ENCODE results near the gene FBXL13. TPM values are rescaled to one million over a fixed set of nuclear protein-coding genes. Genes with fewer than 3 reads are reported as not detected.

FBXL13 gene
- total and polyA plus RNA-seq, 4 donors = 1.00 to 2.6 (median 1.4) TPM; not detected in 1

DNA sequence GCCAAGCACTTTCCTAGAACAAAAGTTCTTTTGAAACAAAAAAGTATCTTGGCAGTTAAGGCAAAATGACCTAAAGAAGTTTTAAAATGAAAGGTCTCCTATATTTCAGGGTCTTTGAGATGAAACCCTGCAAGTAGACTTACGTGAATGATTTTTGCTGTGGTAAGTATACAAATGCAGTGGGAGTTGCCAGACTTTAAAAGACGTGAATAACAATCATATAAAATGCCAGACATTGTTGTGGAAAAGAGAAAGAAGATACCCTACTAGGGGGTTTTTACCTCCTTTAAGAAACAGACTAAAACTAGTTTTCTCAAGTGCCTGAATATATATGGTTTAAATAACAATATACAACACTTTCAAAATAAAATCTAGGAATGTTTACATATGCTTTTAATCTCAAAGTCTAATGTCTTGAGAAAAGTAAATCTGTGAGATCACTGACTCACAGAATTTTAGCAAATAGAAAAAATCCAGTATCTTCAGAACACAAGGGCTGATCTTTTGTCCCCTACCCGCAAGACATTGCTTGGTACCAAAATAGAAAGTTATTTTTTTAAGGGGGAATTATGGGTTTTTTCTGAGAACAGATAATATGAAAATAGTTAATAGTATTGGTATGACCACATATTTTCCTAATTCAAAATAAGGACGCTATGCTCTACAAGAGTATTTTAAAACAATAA, 132.3 kb downstream of the FBXL13 start:
- ATAC-seq (ENCODE audit: low FRiP score) (no peak), DNase-seq (no peak)
- no peaks in the 10 kb centered on the region for H3K27me3 ChIP-seq (ENCODE audit: control insufficient read depth in 1 of 2, insufficient read depth in 2 of 2, low read length in 1 of 2)
- no peaks in the 10 kb centered on the region for H3K36me3 ChIP-seq (ENCODE audit: control insufficient read depth in 1 of 2, insufficient read depth in 2 of 2, low read length in 1 of 2)
- peaks cover 2 to 11% of the 10 kb centered on the region in 2 donors for H3K4me1 ChIP-seq (ENCODE audit: control insufficient read depth in 1 of 2, insufficient read depth in 2 of 2, low read length in 2 of 2)
- no peak overlapping the region for H3K27ac ChIP-seq (ENCODE audit: low read depth in 1 of 2, low read length in 2 of 2)
- peak overlapping the region in 1 of 2 donors; percentile 41 for H3K4me3 ChIP-seq (ENCODE audit: low read length in 2 of 2)
- WGBS, 2 donors = 3 to 11% methylated on average over 4 of the region's 4 CpGs
- intact Hi-C loops (cut with DNase I) = no loop called here
- H3K9me3 ChIP-seq (ENCODE audit: control insufficient read depth, low read length) = no peaks in the 10 kb centered on the region

DNA sequence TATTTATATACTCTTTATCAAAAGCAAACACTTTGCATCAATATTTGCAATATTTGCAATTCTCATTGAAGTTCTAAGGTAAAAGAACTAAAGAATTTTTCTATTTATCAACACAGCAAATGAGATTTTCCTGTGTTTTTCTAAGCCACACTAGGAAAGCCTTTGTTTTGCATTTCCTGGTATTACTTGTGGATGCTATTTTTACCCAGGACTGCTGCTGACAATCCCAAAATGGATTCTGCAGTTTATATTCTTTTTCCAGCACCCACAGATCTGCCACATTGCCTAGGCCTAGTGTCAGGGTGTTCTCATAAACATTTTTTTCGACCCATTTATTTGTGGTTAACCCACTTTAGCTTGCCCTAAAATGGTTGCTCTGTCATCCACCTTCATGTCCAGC, 135.9 kb downstream of the FBXL13 start:
- DNase-seq = no peak
- no peaks in the 10 kb centered on the region for H3K27me3 ChIP-seq (ENCODE audit: control insufficient read depth in 1 of 2, insufficient read depth in 2 of 2, low read length in 1 of 2)
- H3K4me3 ChIP-seq (ENCODE audit: low read length in 2 of 2) = no peak overlapping the region
- ATAC-seq (ENCODE audit: low FRiP score) = no peak
- intact Hi-C loops (cut with DNase I) = no loop called here
- no peaks in the 10 kb centered on the region for H3K9me3 ChIP-seq (ENCODE audit: control insufficient read depth, low read length)
- no peaks in the 10 kb centered on the region for H3K36me3 ChIP-seq (ENCODE audit: control insufficient read depth in 1 of 2, insufficient read depth in 2 of 2, low read length in 1 of 2)
- WGBS, 2 donors = 16% methylated on average over 1 of the region's 1 CpG
- peak overlapping the region; percentile 21 to 43 for H3K27ac ChIP-seq (ENCODE audit: low read depth in 1 of 2, low read length in 2 of 2)
- peaks cover 2 to 11% of the 10 kb centered on the region in 2 donors for H3K4me1 ChIP-seq (ENCODE audit: control insufficient read depth in 1 of 2, insufficient read depth in 2 of 2, low read length in 2 of 2)

DNA sequence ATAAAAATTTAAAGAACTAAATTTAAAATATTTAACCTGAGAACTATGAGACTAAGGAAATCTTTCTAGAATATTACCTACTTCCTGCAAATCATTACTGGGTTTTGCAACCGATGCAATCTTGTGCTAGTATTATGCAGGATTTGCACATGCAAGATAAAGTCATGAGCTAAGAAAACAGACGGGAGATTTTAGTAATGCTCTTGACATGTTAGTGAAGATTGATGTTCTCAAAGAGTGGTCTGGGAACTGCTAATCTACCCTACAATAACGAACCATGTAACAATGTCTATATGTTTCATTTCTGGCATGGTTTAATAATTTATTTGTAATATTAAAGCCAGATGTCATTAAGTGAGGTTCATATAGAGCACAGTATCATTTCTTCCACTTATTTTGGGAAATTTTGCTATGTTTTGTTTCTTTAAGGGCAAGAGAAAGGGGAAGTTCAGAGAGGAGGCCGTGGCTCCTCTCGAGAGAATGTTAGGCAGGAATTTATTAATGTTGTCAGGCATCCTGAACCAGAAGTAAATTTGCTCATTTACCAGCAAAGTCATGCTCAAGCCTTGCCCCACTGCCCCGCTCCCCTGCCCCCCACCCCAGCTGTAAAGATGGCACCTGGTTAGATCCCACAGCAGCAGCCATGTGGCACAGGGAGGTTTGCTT, 139.0 kb downstream of the FBXL13 start:
- no peak for ATAC-seq (ENCODE audit: low FRiP score)
- WGBS, 2 donors = 10 to 16% methylated on average over 6 of the region's 6 CpGs
- Histone ChIP-seq H3K36me3 (ENCODE audit: control insufficient read depth in 1 of 2, insufficient read depth in 2 of 2, low read length in 1 of 2) (no peaks in the 10 kb centered on the region), H3K4me3 (ENCODE audit: low read length in 2 of 2) (peak overlapping the region in 1 of 2 donors; percentile 14), H3K4me1 (ENCODE audit: control insufficient read depth in 1 of 2, insufficient read depth in 2 of 2, low read length in 2 of 2) (peaks cover 4 to 13% of the 10 kb centered on the region in 2 donors), H3K9me3 (ENCODE audit: control insufficient read depth, low read length) (no peaks in the 10 kb centered on the region), H3K27ac (ENCODE audit: low read depth in 1 of 2, low read length in 2 of 2) (peak overlapping the region in 1 of 2 donors; percentile 67), H3K27me3 (ENCODE audit: control insufficient read depth in 1 of 2, insufficient read depth in 2 of 2, low read length in 1 of 2) (no peaks in the 10 kb centered on the region)
- intact Hi-C loops (cut with DNase I) = no loop called here
- DNase-seq = no peak

DNA sequence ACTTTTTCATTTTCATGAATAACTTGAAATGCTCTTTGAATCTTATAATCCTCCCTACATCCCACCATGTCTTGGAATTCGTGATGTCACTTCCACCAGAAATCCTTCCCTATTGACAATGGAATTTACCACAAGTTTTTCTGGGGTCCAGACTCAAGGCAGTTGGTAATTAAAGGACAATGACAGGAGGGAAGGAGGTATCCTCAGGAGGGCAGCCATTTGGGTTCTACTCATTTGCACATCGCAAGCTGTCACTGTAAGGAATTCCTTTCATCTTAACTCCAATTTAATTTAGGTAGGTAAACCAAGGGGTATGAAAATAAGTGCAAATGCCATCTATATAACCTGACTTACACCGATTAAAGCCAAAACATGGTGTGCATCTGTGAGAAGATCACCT, 139.9 kb downstream of the FBXL13 start:
- Histone ChIP-seq H3K36me3 (ENCODE audit: control insufficient read depth in 1 of 2, insufficient read depth in 2 of 2, low read length in 1 of 2) (no peaks in the 10 kb centered on the region), H3K4me1 (ENCODE audit: control insufficient read depth in 1 of 2, insufficient read depth in 2 of 2, low read length in 2 of 2) (peaks cover 4 to 13% of the 10 kb centered on the region in 2 donors), H3K27me3 (ENCODE audit: control insufficient read depth in 1 of 2, insufficient read depth in 2 of 2, low read length in 1 of 2) (no peaks in the 10 kb centered on the region), H3K9me3 (ENCODE audit: control insufficient read depth, low read length) (no peaks in the 10 kb centered on the region), H3K27ac (ENCODE audit: low read depth in 1 of 2, low read length in 2 of 2) (peak overlapping the region; percentile 64 to 98), H3K4me3 (ENCODE audit: low read length in 2 of 2) (peak overlapping the region; percentile 4 to 72)
- no peak for ATAC-seq (ENCODE audit: low FRiP score)
- intact Hi-C loops (cut with DNase I) = no loop called here
- 65 to 70% methylated on average over 3 of the region's 3 CpGs for WGBS, 2 donors
- no peak for DNase-seq

DNA sequence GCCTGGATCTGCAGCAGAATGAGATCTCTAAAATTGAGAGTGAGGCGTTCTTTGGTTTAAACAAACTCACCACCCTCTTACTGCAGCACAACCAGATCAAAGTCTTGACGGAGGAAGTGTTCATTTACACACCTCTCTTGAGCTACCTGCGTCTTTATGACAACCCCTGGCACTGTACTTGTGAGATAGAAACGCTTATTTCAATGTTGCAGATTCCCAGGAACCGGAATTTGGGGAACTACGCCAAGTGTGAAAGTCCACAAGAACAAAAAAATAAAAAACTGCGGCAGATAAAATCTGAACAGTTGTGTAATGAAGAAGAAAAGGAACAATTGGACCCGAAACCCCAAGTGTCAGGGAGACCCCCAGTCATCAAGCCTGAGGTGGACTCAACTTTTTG, 140.4 kb downstream of the FBXL13 start:
- DNase-seq (no peak), ATAC-seq (ENCODE audit: low FRiP score) (no peak)
- Histone ChIP-seq H3K36me3 (ENCODE audit: control insufficient read depth in 1 of 2, insufficient read depth in 2 of 2, low read length in 1 of 2) (no peaks in the 10 kb centered on the region), H3K9me3 (ENCODE audit: control insufficient read depth, low read length) (no peaks in the 10 kb centered on the region), H3K27ac (ENCODE audit: low read depth in 1 of 2, low read length in 2 of 2) (peak overlapping the region; percentile 64 to 98), H3K4me1 (ENCODE audit: control insufficient read depth in 1 of 2, insufficient read depth in 2 of 2, low read length in 2 of 2) (peaks cover 4 to 13% of the 10 kb centered on the region in 2 donors), H3K27me3 (ENCODE audit: control insufficient read depth in 1 of 2, insufficient read depth in 2 of 2, low read length in 1 of 2) (no peaks in the 10 kb centered on the region), H3K4me3 (ENCODE audit: low read length in 2 of 2) (peak overlapping the region in 1 of 2 donors; percentile 4)
- WGBS, 2 donors = 19 to 29% methylated on average over 8 of the region's 8 CpGs
- intact Hi-C loops (cut with DNase I) = no loop called here

DNA sequence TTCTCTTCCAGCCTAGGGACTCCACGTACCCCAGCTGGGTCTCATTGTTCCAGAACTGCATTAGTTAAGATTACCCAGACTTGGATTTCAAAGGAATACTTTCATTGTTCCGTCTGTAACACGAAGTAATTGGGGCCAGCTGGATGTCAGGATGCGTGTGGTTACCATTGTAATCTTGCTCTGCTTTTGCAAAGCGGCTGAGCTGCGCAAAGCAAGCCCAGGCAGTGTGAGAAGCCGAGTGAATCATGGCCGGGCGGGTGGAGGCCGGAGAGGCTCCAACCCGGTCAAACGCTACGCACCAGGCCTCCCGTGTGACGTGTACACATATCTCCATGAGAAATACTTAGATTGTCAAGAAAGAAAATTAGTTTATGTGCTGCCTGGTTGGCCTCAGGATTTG, 140.8 kb downstream of the FBXL13 start:
- intact Hi-C loops (cut with DNase I) = no loop called here
- ATAC-seq (ENCODE audit: low FRiP score) = peak; percentile 90
- no peak overlapping the region for H3K4me3 ChIP-seq (ENCODE audit: low read length in 2 of 2)

DNA sequence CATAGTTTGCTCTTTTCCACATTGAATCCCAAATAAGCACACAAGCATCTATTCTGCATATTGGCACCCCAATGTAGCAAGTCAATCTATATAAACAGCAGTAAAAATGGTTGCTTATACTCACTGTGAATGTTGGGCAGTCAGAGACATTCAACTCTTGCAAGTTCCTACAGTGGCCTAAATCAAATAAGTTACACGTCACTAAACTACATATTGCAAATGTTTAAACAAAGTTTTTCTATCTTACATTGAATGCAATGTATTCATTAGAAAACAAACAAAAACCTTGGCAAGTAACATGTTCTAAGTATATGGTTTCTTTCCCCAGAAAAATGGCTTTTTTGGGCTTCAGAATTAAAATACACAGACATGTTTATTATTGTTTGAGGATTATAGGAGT, 142.8 kb downstream of the FBXL13 start:
- intact Hi-C loops (cut with DNase I) = no loop called here
- Histone ChIP-seq H3K27me3 (ENCODE audit: control insufficient read depth in 1 of 2, insufficient read depth in 2 of 2, low read length in 1 of 2) (no peaks in the 10 kb centered on the region), H3K9me3 (ENCODE audit: control insufficient read depth, low read length) (no peaks in the 10 kb centered on the region), H3K4me1 (ENCODE audit: control insufficient read depth in 1 of 2, insufficient read depth in 2 of 2, low read length in 2 of 2) (peaks cover 2 to 7% of the 10 kb centered on the region in 2 donors), H3K27ac (ENCODE audit: low read depth in 1 of 2, low read length in 2 of 2) (no peak overlapping the region), H3K4me3 (ENCODE audit: low read length in 2 of 2) (no peak overlapping the region), H3K36me3 (ENCODE audit: control insufficient read depth in 1 of 2, insufficient read depth in 2 of 2, low read length in 1 of 2) (no peaks in the 10 kb centered on the region)
- no peak for ATAC-seq (ENCODE audit: low FRiP score)
- WGBS, 2 donors = 20 to 24% methylated on average over 1 of the region's 1 CpG
- DNase-seq = no peak

More for the DNA sequence above, 140.8 kb downstream of the FBXL13 start:
- Histone ChIP-seq H3K9me3 (ENCODE audit: control insufficient read depth, low read length) (no peaks in the 10 kb centered on the region), H3K4me1 (ENCODE audit: control insufficient read depth in 1 of 2, insufficient read depth in 2 of 2, low read length in 2 of 2) (peaks cover 3 to 11% of the 10 kb centered on the region in 2 donors), H3K27ac (ENCODE audit: low read depth in 1 of 2, low read length in 2 of 2) (peak overlapping the region; percentile 77 to 98), H3K36me3 (ENCODE audit: control insufficient read depth in 1 of 2, insufficient read depth in 2 of 2, low read length in 1 of 2) (no peaks in the 10 kb centered on the region), H3K27me3 (ENCODE audit: control insufficient read depth in 1 of 2, insufficient read depth in 2 of 2, low read length in 1 of 2) (no peaks in the 10 kb centered on the region)
- WGBS, 2 donors = 13 to 21% methylated on average over 15 of the region's 15 CpGs
- peak; percentile 89 to 90 for DNase-seq

DNA sequence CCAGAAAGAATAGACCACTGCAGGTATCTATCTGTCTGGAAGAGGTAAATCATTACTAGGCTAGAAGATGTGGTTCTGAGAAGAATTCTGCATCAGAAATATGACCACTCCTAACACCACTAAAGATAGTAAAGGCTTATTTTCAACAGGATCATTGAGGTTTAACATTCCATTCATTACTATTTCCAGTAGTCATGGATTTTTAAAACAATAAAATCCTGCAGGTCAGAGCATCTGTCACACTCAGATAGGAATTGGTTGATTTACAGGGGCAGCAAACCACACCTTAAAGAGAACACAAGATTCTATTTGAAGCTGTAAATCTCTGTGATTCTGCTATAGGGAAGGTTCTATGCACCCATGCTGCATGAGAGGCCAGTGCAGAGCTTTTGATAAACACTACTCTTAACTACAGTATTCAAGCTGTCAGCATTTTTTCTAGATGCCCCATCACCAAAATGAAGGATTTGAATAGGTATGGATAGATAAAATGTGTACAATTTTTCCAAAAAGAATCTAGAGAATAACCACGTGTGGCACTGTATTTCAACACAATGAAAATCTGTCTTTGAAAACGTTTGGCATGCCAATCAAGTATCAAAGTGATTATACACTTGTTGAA, 147.2 kb downstream of the FBXL13 start:
- Histone ChIP-seq H3K36me3 (ENCODE audit: control insufficient read depth in 1 of 2, insufficient read depth in 2 of 2, low read length in 1 of 2) (no peaks in the 10 kb centered on the region), H3K4me3 (ENCODE audit: low read length in 2 of 2) (no peak overlapping the region), H3K9me3 (ENCODE audit: control insufficient read depth, low read length) (no peaks in the 10 kb centered on the region), H3K27ac (ENCODE audit: low read depth in 1 of 2, low read length in 2 of 2) (peak overlapping the region in 1 of 2 donors; percentile 14), H3K4me1 (ENCODE audit: control insufficient read depth in 1 of 2, insufficient read depth in 2 of 2, low read length in 2 of 2) (peaks cover 4 to 9% of the 10 kb centered on the region in 2 donors), H3K27me3 (ENCODE audit: control insufficient read depth in 1 of 2, insufficient read depth in 2 of 2, low read length in 1 of 2) (no peaks in the 10 kb centered on the region)
- 11 to 12% methylated on average over 2 of the region's 2 CpGs for WGBS, 2 donors
- intact Hi-C loops (cut with DNase I) = no loop called here
- ATAC-seq (ENCODE audit: low FRiP score) = no peak
- no peak for DNase-seq

Data from aorta (tissue), 5 donors.